Psoas muscle (tissue), 8 donors: ENCODE results near the gene RAD54L. TPM values are rescaled to one million over a fixed set of nuclear protein-coding genes. Genes with fewer than 3 reads are reported as not detected.

Source experiments
- ATAC-seq, 4 donors: fragments of 200-7000 bp; cut with Tn5 transposase; one replicate each; pipeline ENCODE4 v1.9.1; 2020; ENCODE audit warnings: moderate library complexity in 3 of 4, mild to moderate bottlenecking in 2 of 4
- DNase-seq, 2 donors: peaks; one replicate each; pipeline ENCODE4 v3.0.0-alpha.2; 2020
- H3K27ac ChIP-seq: fragments of 200-600 bp; one replicate; pipeline ENCODE4 v1.8.0; 2022
- H3K27me3 ChIP-seq, 3 donors: fragments of 200-600 bp in 1 of 3; one replicate each; pipeline versions ENCODE4 v1.6.1 to v1.8.0; 2013 to 2022; ENCODE audit warnings: low read length in 2 of 3, mild to moderate bottlenecking in 2 of 3, moderate library complexity in 1 of 3; ENCODE audit not compliant: insufficient read depth in 3 of 3
- H3K36me3 ChIP-seq, 2 donors: fragments of 200-600 bp in 1 of 2; one replicate each; pipeline versions ENCODE4 v1.6.1 to v1.8.0; 2013 to 2022; ENCODE audit warnings: low read depth in 1 of 2, mild to moderate bottlenecking in 1 of 2, moderate library complexity in 1 of 2; ENCODE audit not compliant: insufficient read depth in 1 of 2
- H3K4me1 ChIP-seq: fragments of 200-600 bp; one replicate; pipeline ENCODE4 v1.8.0; 2022
- H3K4me3 ChIP-seq: fragments of 200-600 bp; one replicate; pipeline ENCODE4 v1.8.0; 2022; ENCODE audit warnings: mild to moderate bottlenecking
- H3K9me3 ChIP-seq: fragments of 200-600 bp; one replicate; pipeline ENCODE4 v1.8.0; 2022
- WGBS, 3 donors: extraction: QIAGEN DNeasy Blood & Tissue Kit; methylation state at CpG; one replicate each; pipeline versions ENCODE4 v1.1.6 to v1.1.7; 2013; 5-methylcytosine and 5-hydroxymethylcytosine counted together
- intact Hi-C, 2 donors: fragments of 100-400 bp; cut with DNase I; formaldehyde crosslinking; loops; one replicate each; pipeline versions ENCODE4 v1.11.0 to v1.14.2; 2022
- long read RNA-seq, 2 donors: library from polyadenylated mRNA; unstranded; transcript quantifications; one replicate each; pipeline ENCODE4 v2.0.0, GENCODE V29; 2021
- polyA plus RNA-seq, 3 donors: library from polyadenylated mRNA; stranded (reverse); fragments of 200-250 nt; gene quantifications; one replicate each; pipeline ENCODE4 v1.2.3, GENCODE V29; 2013
- total RNA-seq, 4 donors: library from RNA; stranded (reverse); fragmentation: NEBNext Ultra II Directional in 2 of 4; extraction: Animal tissue kit (Norgen Biotek cat#: 25700) in 2 of 4; gene quantifications; one replicate each; pipeline versions ENCODE4 v1.2.1 to v1.2.4, GENCODE V29; 2021 to 2023
- TF ChIP-seq, protein P1 (sequence below): fragments of 200-600 bp; IDR thresholded peaks from one replicate; pipeline ENCODE4 v1.8.0; 2022; ENCODE audit warnings: antibody characterized with exemption
- donor health status: healthy with polysubstance abuse.
- donor health status: DM: no; HTN: no; CAD: no; lungs with moderate emphysema.
- donor health status: Bipolar disorder and iron deficiency.
- donor health status: healthy.
- donor health status: DM: yes; HTN: yes; CAD: no.
- donor health status: DM: no; HTN: no; CAD: no.
- donor health status: DM: no; HTN: no; CAD: no.
- donor health status: DM: yes; HTN: yes; CAD: no.

RAD54L gene
- total RNA-seq, result under 1 TPM in 1 of 4 donors, not detected in 3; 0.25 TPM
- polyA plus RNA-seq, result under 1 TPM in 2 of 3 donors, not detected in 1; 0.08 to 0.22 TPM
- long read RNA-seq, donor 1, result 0 reads
- long read RNA-seq, donor 2, result 0 reads

DNA sequence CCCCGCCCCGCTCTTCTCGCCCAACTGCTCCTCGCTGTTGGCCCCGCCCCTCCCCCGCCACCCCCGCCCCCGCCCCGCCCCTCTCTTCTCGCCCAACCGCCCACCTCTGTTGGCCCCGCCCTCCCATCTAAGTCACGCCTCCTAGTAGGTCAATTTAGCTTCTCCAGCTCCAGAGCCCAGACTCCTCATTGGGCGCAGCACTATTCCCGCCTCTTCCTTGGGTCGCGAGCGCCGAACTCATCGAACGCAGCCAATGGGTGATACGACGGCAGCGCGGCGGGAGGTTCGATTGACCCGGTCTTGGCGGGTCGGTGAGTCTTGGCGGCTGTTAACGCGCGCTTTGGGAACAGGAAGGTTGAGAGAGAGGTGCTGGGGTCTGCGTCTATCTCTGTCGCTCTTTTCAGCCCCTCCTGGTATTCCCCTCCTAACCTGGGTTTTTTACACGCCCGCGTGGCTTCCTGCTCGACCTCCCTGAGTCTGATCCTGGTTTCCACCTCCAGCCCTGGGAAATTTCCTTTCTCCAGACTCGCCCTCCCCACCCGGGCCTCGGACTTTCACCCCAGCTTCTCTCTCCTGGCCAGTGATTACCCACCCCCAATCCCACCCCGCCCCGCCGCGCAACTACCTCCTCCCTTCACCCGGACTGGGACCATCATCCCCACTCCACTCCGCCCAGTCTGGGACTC, at the start of gene RAD54L:
RAD54L (plus strand) TSS at position 328 of the 686 bp plus-strand sequence. CDS start 643 bp downstream, outside the sequence.
- peak within 1 kb of the TSS; percentile 75 for H3K4me3 ChIP-seq
- H3K4me1 ChIP-seq, result no peaks in the 10 kb centered on the region
- H3K9me3 ChIP-seq, result no peaks in the 10 kb centered on the region
- 1% methylated on average over 36 to 48 of the region's 49 CpGs for WGBS, 3 donors
- peak; percentile 98 to 99 for DNase-seq
- intact Hi-C loops, result loop anchor here in 1 of 2 donors (10.0 kb wide), 1 partner anchor 107 kb away; no protein-coding TSS in a partner anchor
- H3K27me3 ChIP-seq, result no peaks in the 10 kb centered on the region
- TF ChIP-seq, protein P1, sequence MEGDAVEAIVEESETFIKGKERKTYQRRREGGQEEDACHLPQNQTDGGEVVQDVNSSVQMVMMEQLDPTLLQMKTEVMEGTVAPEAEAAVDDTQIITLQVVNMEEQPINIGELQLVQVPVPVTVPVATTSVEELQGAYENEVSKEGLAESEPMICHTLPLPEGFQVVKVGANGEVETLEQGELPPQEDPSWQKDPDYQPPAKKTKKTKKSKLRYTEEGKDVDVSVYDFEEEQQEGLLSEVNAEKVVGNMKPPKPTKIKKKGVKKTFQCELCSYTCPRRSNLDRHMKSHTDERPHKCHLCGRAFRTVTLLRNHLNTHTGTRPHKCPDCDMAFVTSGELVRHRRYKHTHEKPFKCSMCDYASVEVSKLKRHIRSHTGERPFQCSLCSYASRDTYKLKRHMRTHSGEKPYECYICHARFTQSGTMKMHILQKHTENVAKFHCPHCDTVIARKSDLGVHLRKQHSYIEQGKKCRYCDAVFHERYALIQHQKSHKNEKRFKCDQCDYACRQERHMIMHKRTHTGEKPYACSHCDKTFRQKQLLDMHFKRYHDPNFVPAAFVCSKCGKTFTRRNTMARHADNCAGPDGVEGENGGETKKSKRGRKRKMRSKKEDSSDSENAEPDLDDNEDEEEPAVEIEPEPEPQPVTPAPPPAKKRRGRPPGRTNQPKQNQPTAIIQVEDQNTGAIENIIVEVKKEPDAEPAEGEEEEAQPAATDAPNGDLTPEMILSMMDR, result no peak
- no peaks in the 10 kb centered on the region for H3K36me3 ChIP-seq
- peak within 1 kb of the TSS; percentile 70 for H3K27ac ChIP-seq
- ATAC-seq, result peak; percentile 97 to 98 (median 97)

DNA sequence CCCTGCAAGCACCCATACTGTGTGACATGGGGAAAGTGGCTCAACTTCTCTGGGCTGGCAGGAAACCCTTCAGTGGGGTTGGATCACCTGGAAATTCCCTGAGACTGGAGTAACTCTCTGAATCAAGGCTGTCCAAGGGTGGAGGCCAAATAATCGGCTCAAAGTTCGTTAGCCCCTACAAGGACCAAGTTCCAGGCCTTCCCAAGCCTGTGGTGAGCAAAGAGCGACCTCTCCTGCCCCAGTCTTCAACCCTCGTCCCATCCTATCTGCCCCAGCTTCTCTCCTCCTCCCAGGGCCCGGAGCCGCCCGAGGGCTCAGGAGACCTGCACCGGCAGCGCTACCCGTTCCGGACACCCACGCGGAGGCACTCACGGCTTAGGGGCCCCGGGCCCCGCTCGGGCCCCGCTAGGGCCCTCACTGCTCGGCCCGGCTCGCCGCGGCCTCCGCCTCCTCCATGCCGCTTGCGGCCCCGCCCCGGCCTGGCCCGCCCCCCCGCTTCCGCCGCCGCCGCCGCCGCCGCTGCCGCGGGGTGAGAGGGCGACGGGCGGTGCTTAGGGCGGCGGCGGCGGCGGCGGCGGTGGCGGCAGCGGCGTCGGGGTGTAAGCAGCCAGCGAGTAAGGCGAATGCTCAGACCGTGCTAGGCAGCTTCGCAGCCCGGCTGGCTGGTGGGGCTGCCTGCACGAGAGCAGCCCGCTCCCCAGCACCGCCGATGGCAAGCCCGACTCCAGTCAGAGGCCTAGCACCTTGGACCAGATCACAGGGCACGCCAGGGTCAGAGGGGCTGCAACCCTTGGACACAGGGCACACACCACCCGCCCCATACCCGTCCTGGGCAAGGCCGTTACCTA, 49.4 kb upstream of the RAD54L start, which contains the start of gene POMGNT1:
POMGNT1 (minus strand) TSS at position 471 of the 848 bp plus-strand sequence. CDS start 613 bp downstream, outside the sequence.
- WGBS, 3 donors, result 0 to 1% (median 0%) methylated on average over 40 to 67 of the region's 67 CpGs
- intact Hi-C loops, result no loop called here
- Histone ChIP-seq H3K4me3 (peak within 1 kb of the TSS; percentile 98), H3K4me1 (peaks cover 27% of the 10 kb centered on the region), H3K27me3 (no peaks in the 10 kb centered on the region), H3K36me3 (peaks cover 0 to 47% of the 10 kb centered on the region in 2 donors), H3K9me3 (no peaks in the 10 kb centered on the region), H3K27ac (peak within 1 kb of the TSS; percentile 90)
- DNase-seq (peak; percentile 78 to 83), ATAC-seq (peak; percentile 89 to 91 (median 90))
- TF ChIP-seq, protein P1, result no peak

- no peak for DNase-seq
- peak in 1 of 4 donors; percentile 3 for ATAC-seq
- intact Hi-C loops, result no loop called here
- Histone ChIP-seq H3K27ac (peak overlapping the region; percentile 90), H3K4me3 (peak overlapping the region; percentile 98), H3K36me3 (peaks cover 0 to 36% of the 10 kb centered on the region in 2 donors), H3K27me3 (no peaks in the 10 kb centered on the region), H3K4me1 (peaks cover 38% of the 10 kb centered on the region), H3K9me3 (no peaks in the 10 kb centered on the region)
- WGBS, 3 donors, result 68 to 75% (median 74%) methylated on average over 3 of the region's 3 CpGs
- TF ChIP-seq, protein P1, result no peak
Measured at GRCh38 chr1:46199233-46199749, 48.3 kb upstream of the RAD54L start.

DNA sequence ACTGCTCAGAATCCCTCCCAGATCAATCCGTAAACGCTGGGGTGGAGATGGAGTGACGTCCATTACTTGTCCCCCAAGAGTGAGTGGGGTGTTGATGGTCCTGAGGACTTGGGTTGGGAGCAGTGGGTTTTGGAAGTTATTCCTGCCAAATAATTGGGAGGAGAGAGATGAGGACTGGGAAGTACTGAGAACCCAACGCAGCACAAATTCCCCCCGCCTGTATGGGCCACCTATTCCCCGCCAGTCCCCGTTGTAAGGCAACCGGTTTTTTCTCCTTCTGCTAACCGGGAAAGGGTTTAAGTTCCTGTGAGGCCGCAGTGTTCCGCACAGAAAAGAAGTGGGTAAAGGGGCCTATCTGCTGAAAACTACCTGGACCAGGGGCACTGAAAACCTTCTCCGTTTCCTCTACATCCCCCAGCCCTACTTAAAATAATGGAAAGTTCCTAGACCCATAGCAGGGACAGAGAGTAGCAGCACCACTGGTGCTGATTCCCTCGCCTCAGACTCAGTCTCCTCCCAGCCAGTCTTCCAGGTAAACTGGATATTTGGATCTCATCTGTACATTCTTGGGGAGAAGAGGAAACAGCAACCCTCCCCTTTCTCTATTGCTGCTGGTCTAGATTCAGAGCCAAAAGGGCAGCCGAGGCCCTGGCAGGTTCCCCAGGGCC, 43.7 kb upstream of the RAD54L start:
- ATAC-seq (peak in 1 of 4 donors; percentile 21), DNase-seq (peak in 1 of 2 donors; percentile 39)
- Histone ChIP-seq H3K4me3 (peak overlapping the region; percentile 76), H3K36me3 (peaks cover 0 to 6% of the 10 kb centered on the region in 2 donors), H3K27me3 (no peaks in the 10 kb centered on the region), H3K9me3 (no peaks in the 10 kb centered on the region), H3K4me1 (peaks cover 23% of the 10 kb centered on the region), H3K27ac (peak overlapping the region; percentile 53)
- TF ChIP-seq, protein P1, result no peak
- intact Hi-C loops, result no loop called here
- 27 to 48% (median 33%) methylated on average over 14 of the region's 14 CpGs for WGBS, 3 donors
